K562 (cell line): ENCODE data around the gene PRPF6. TPM values are rescaled to one million over a fixed set of nuclear protein-coding genes. Genes with fewer than 3 reads are reported as not detected.

ENCODE experiments used
- ATAC-seq: fragments of 200-7000 bp; cut with Tn5 transposase; 3 replicates; pipeline ENCODE4 v1.9.1; 2020; ENCODE audit warnings: moderate library complexity
- BruUV-seq: library from RNA; stranded (reverse); fragments of 400-500 nt; replicated peaks from 2 replicates; lab custom pipeline; 2021; lab: Mats Ljungman, UMichigan
- CTCF ChIA-PET: fragments of 300-600 bp; formaldehyde crosslinking; extraction: SDS; loops from one replicate; lab custom pipeline; 2021; ENCODE audit warnings: low intra/inter-chr PET ratio; lab: Yijun Ruan, JAX
- POLR2A ChIA-PET: fragments of 300-600, 350-650 bp; sonication (Branson Sonifier 250); formaldehyde crosslinking; extraction: SDS; loops from one replicate; lab custom pipeline; 2021; ENCODE audit warnings: antibody characterized with exemption, inconsistent platforms; lab: Yijun Ruan, JAX
- DNase-seq, 4 experiments: peaks; one replicate each; pipeline versions ENCODE4 v3.0.0 to v3.0.0-alpha.2; 2011 to 2018; ENCODE audit warnings: low spot score in 3 of 4, mixed read lengths in 3 of 4; ENCODE audit errors: extremely low read depth in 1 of 4
- FAIRE-seq: peaks from 2 replicates; lab custom pipeline; 2011; peaks lifted over from hg19 to GRCh38; lab: Jason Lieb, UNC
- H2AFZ ChIP-seq: 2 replicates; pipeline ENCODE4 v1.6.0; 2011; ENCODE audit warnings: low read depth, low read length, control low read depth, inconsistent platforms
- H3K27ac ChIP-seq: fragments of 200-600 bp; 3 replicates; pipeline ENCODE4 v1.8.0; 2011; ENCODE audit warnings: low read depth, mild to moderate bottlenecking, control low read depth, inconsistent platforms, low read length, moderate library complexity, mixed read lengths; ENCODE audit errors: extremely low read depth
- H3K27me3 ChIP-seq, 2 experiments: fragments of 300-600 bp in 1 of 2; 2 replicates in 1 of 2; 3 replicates in 1 of 2; pipeline versions ENCODE4 v1.6.0 to v1.8.0; 2011; ENCODE audit warnings: inconsistent platforms in 2 of 2, low read length in 2 of 2, mild to moderate bottlenecking in 1 of 2, mixed read lengths in 1 of 2, moderate library complexity in 1 of 2; ENCODE audit not compliant: control insufficient read depth in 2 of 2, insufficient read depth in 2 of 2
- H3K36me3 ChIP-seq: fragments of 300-600 bp; 3 replicates; pipeline ENCODE4 v1.8.0; 2011; ENCODE audit warnings: mild to moderate bottlenecking, low read length, inconsistent platforms; ENCODE audit not compliant: control insufficient read depth, insufficient read depth
- H3K4me1 ChIP-seq, 2 experiments: fragments of 200-600 bp in 1 of 2; replicated peaks in 1 of 2; 2 replicates in 1 of 2; 3 replicates in 1 of 2; pipeline versions ENCODE4 v1.5.1 to v1.8.0; 2011; ENCODE audit warnings: inconsistent platforms in 2 of 2, low read length in 2 of 2, mild to moderate bottlenecking in 1 of 2, mixed read lengths in 1 of 2, moderate library complexity in 1 of 2; ENCODE audit not compliant: control insufficient read depth in 2 of 2, insufficient read depth in 2 of 2
- H3K4me2 ChIP-seq: 2 replicates; pipeline ENCODE4 v1.6.1; 2011; ENCODE audit warnings: low read length, control low read depth, inconsistent platforms, mixed read lengths; ENCODE audit not compliant: insufficient read depth
- H3K4me3 ChIP-seq: fragments of 200-600 bp; sonication (generic), shearing (Covaris generic); 2 replicates; pipeline ENCODE4 v1.5.1; 2016; ENCODE audit warnings: control low read depth, inconsistent platforms
- H3K79me2 ChIP-seq: fragments of 200-600 bp; 3 replicates; pipeline ENCODE4 v1.8.0; 2011; ENCODE audit warnings: low read length, inconsistent platforms; ENCODE audit not compliant: control insufficient read depth, insufficient read depth
- H3K9ac ChIP-seq, 2 experiments: 2 replicates each; pipeline versions ENCODE4 v1.6.0 to v1.6.1; 2011; ENCODE audit warnings: low read depth in 2 of 2, low read length in 2 of 2, control low read depth in 1 of 2, inconsistent platforms in 1 of 2, mild to moderate bottlenecking in 1 of 2, mixed read lengths in 1 of 2; ENCODE audit not compliant: insufficient read depth in 1 of 2
- H3K9me1 ChIP-seq: one replicate; pipeline ENCODE4 v1.6.0; 2011; ENCODE audit warnings: inconsistent platforms, mild to moderate bottlenecking, low read length, moderate library complexity; ENCODE audit not compliant: control insufficient read depth, insufficient read depth
- H3K9me3 ChIP-seq: replicated peaks from 2 replicates; pipeline ENCODE4 v1.5.1; 2011; ENCODE audit warnings: low read depth, low read length, inconsistent platforms; ENCODE audit not compliant: control insufficient read depth, insufficient read depth
- H4K20me1 ChIP-seq: replicated peaks from 2 replicates; pipeline ENCODE4 v1.6.1; 2011; ENCODE audit warnings: low read length, inconsistent platforms, mixed read lengths; ENCODE audit not compliant: control insufficient read depth, insufficient read depth
- EP400 ChIP-seq: fragments of 450-650 bp; IDR thresholded peaks from 2 replicates; pipeline ENCODE4 v1.6.1; 2017; ENCODE audit warnings: antibody characterized with exemption, mild to moderate bottlenecking, moderate library complexity
- HNRNPL ChIP-seq: fragments of 200-400 bp; formaldehyde crosslinking; IDR thresholded peaks from 2 replicates; pipeline ENCODE4 v1.6.1; 2017; ENCODE audit warnings: low read depth, mild to moderate bottlenecking, low read length
- HOXB6 ChIP-seq: fragments of 250-450 bp; sonication (Bioruptor Pico); IDR thresholded peaks from 2 replicates; pipeline ENCODE4 v1.5.1; 2022; ENCODE audit warnings: mild to moderate bottlenecking, borderline replicate concordance
- MCM3 ChIP-seq: fragments of 450-650 bp; IDR thresholded peaks from 2 replicates; pipeline ENCODE4 v1.6.1; 2016
- NFE2 ChIP-seq: IDR thresholded peaks from 2 replicates; pipeline ENCODE4 v1.6.1; 2014; ENCODE audit warnings: antibody characterized with exemption, low read depth
- NFIC ChIP-seq: fragments of 450-650 bp; IDR thresholded peaks from 2 replicates; pipeline ENCODE4 v1.6.1; 2017; ENCODE audit warnings: mild to moderate bottlenecking, inconsistent platforms
- SRSF7 ChIP-seq: fragments of 200-400 bp; formaldehyde crosslinking; optimal IDR thresholded peaks from 2 replicates; pipeline ENCODE3; 2017; ENCODE audit warnings: mild to moderate bottlenecking, low read depth, low read length
- TOE1 ChIP-seq, 2 experiments: fragments of 450-650 bp in 1 of 2; sonication (generic) in 1 of 2; formaldehyde crosslinking in 1 of 2; IDR thresholded peaks; 2 replicates each; pipeline versions ENCODE4 v1.7.1 to v1.8.0; 2016 to 2022; ENCODE audit warnings: borderline replicate concordance in 2 of 2, mild to moderate bottlenecking in 2 of 2, antibody characterized with exemption in 1 of 2, inconsistent platforms in 1 of 2, low read depth in 1 of 2, missing genetic modification reagents in 1 of 2, moderate library complexity in 1 of 2
- ZNF561 ChIP-seq: fragments of 450-650 bp; formaldehyde crosslinking; conservative IDR thresholded peaks from 2 replicates; pipeline ENCODE4 v1.4.0; 2020; ENCODE audit warnings: mild to moderate bottlenecking, moderate library complexity
- WGBS: fragments of 100-300 bp; shearing (Covaris generic); methylation state at CpG from one replicate; pipeline ENCODE4 v1.1.6; 2016; ENCODE audit warnings: low coverage, mixed read lengths; ENCODE audit not compliant: insufficient coverage; ENCODE audit errors: missing lambda C conversion rate; 5-methylcytosine and 5-hydroxymethylcytosine counted together
- in situ Hi-C: fragments of 300-500 bp; cut with MboI; formaldehyde crosslinking; loops from 4 replicates; pipeline ENCODE4 v1.15.0; 2018; ENCODE audit warnings: inconsistent platforms, mixed read lengths
- intact Hi-C: fragments of 100-400 bp; cut with micrococcal nuclease; formaldehyde crosslinking; loops from 2 replicates; pipeline ENCODE4 v1.14.2; 2022
- polyA plus RNA-seq, 8 experiments: library from polyadenylated mRNA; depleted of rRNA in 4 of 8; stranded (reverse) in 5 of 8; unstranded in 3 of 8; fragments of >200 nt; fragmentation: Nextera tagmentation in 2 of 8; fragmentation: Illumina TruSeq in 1 of 8; extraction: Ambion mirVana in 2 of 8; extraction: Trizol in 1 of 8; gene quantifications; 2 replicates each; pipeline versions ENCODE4 v1.2.1 to v1.2.3, GENCODE V29; 2011 to 2014; ENCODE audit warnings: inconsistent platforms in 1 of 8, missing spikeins in 1 of 8
- total RNA-seq, 7 experiments: library from RNA; depleted of rRNA in 6 of 7; stranded (reverse); fragments of >200 nt in 6 of 7; fragmentation: Illumina TruSeq in 2 of 7; extraction: Trizol in 2 of 7; gene quantifications; 2 replicates each; pipeline versions ENCODE4 v1.2.1 to v1.2.3, GENCODE V29; 2011 to 2021; ENCODE audit warnings: low replicate concordance in 1 of 7
- TF ChIP-seq, protein P1 (sequence below): fragments of 200-800 bp; sonication (Bioruptor generic); IDR thresholded peaks from 2 replicates; pipeline ENCODE4 v1.6.1; 2017; ENCODE audit warnings: missing genetic modification characterization, missing compliant biosample characterization
- TF ChIP-seq, protein P2 (sequence below): sonication (generic); formaldehyde crosslinking; IDR thresholded peaks from 2 replicates; pipeline ENCODE4 v1.4.0; 2020; ENCODE audit warnings: mild to moderate bottlenecking, missing genetic modification reagents
- TF ChIP-seq, protein P3 (sequence below): fragments of 450-650 bp; IDR thresholded peaks from 2 replicates; pipeline ENCODE4 v1.6.1; 2016; ENCODE audit warnings: antibody characterized with exemption
- TF ChIP-seq, protein P4 (sequence below): sonication (generic); formaldehyde crosslinking; IDR thresholded peaks from 2 replicates; pipeline ENCODE4 v1.9.0; 2022; ENCODE audit warnings: mild to moderate bottlenecking, missing genetic modification reagents

The PRPF6 gene
- total and polyA plus RNA-seq, 9 of the 15 experiments (the other 6 are each of a cell fraction or from before 2014, with no cell fraction given) = 4.2 to 83.2 (median 59.9) TPM

DNA sequence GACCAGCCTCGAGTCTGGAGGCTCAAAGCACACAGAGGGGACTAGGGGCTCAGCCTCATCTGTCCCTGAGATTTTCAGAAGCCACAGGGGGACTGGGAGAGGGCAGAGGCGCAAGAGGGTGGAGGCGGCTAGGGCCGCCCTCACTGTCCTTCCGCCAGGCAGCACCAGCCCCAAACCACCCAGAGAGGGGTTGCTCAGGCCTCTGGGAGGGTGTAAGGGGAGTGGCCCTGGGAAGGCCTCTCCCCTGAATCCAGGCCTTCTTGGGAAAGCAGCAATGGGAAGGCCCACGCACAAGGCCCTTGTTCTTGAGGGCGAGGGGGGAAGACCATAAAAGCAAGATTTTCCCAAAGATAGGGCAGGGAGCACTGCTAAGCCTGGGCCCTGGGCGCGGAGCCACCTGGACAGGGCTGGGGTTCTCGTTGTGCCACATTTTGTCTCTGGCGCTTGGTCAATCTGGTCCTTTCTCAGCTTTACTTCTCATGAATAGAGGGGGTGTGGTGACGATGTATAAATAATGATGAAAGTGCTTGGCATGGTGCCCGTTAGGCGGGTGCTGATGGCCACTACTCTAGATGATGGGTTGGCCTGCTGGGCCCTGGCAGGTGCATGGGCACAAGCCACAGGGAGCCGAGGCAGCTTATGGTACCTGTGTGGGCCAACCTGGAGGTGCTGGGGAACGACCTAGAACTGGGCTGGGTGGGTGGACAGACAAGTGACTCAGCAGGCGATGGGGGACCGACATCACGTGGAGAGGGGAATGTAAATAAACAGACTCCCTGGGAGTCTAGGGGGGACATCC lies 6.3 kb upstream of the PRPF6 start:
- in situ Hi-C loops = no loop called here
- 52% methylated on average over 18 of the region's 19 CpGs for WGBS
- H3K4me1 ChIP-seq = peaks cover 22 to 61% of the 10 kb centered on the region in 2 experiments
- BruUV-seq = no TSS peak
- TF ChIP-seq, protein P1, sequence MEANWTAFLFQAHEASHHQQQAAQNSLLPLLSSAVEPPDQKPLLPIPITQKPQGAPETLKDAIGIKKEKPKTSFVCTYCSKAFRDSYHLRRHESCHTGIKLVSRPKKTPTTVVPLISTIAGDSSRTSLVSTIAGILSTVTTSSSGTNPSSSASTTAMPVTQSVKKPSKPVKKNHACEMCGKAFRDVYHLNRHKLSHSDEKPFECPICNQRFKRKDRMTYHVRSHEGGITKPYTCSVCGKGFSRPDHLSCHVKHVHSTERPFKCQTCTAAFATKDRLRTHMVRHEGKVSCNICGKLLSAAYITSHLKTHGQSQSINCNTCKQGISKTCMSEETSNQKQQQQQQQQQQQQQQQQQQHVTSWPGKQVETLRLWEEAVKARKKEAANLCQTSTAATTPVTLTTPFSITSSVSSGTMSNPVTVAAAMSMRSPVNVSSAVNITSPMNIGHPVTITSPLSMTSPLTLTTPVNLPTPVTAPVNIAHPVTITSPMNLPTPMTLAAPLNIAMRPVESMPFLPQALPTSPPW (CRISPR knock-in tag) = no peak; the same call in 1 of the 2 replicates
- no peak for TF ChIP-seq HNRNPL
- TF ChIP-seq HOXB6 (CRISPR knock-in tag) = no peak
- no peak for TF ChIP-seq SRSF7
- TF ChIP-seq EP400 = no peak
- TF ChIP-seq, protein P2, sequence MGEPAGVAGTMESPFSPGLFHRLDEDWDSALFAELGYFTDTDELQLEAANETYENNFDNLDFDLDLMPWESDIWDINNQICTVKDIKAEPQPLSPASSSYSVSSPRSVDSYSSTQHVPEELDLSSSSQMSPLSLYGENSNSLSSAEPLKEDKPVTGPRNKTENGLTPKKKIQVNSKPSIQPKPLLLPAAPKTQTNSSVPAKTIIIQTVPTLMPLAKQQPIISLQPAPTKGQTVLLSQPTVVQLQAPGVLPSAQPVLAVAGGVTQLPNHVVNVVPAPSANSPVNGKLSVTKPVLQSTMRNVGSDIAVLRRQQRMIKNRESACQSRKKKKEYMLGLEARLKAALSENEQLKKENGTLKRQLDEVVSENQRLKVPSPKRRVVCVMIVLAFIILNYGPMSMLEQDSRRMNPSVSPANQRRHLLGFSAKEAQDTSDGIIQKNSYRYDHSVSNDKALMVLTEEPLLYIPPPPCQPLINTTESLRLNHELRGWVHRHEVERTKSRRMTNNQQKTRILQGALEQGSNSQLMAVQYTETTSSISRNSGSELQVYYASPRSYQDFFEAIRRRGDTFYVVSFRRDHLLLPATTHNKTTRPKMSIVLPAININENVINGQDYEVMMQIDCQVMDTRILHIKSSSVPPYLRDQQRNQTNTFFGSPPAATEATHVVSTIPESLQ = no peak
- TF ChIP-seq TOE1 (IDR thresholded peaks at IDR 0.05; ENCODE audit: borderline replicate concordance) = no peak
- no peak for TF ChIP-seq TOE1 (CRISPR knock-in tag; IDR thresholded peaks at IDR 0.05; ENCODE audit: borderline replicate concordance, low read depth)
- no peak for TF ChIP-seq MCM3
- TF ChIP-seq, protein P3, sequence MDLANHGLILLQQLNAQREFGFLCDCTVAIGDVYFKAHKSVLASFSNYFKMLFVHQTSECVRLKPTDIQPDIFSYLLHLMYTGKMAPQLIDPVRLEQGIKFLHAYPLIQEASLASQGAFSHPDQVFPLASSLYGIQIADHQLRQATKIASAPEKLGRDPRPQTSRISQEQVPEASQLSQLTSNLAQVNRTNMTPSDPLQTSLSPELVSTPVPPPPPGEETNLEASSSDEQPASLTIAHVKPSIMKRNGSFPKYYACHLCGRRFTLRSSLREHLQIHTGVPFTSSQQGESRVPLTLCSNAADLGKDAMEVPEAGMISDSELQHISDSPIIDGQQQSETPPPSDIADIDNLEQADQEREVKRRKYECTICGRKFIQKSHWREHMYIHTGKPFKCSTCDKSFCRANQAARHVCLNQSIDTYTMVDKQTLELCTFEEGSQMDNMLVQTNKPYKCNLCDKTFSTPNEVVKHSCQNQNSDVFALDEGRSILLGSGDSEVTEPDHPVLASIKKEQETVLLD = no peak
- peak; percentile 67 for TF ChIP-seq NFIC
- TF ChIP-seq, protein P4, sequence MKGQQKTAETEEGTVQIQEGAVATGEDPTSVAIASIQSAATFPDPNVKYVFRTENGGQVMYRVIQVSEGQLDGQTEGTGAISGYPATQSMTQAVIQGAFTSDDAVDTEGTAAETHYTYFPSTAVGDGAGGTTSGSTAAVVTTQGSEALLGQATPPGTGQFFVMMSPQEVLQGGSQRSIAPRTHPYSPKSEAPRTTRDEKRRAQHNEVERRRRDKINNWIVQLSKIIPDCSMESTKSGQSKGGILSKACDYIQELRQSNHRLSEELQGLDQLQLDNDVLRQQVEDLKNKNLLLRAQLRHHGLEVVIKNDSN = peak; percentile 43; the same call in 1 of the 2 replicates
- peak; percentile 23; the same call in 1 of the 2 replicates for TF ChIP-seq NFE2
- TF ChIP-seq ZNF561 (CRISPR knock-in tag) = no peak
- H3K36me3 ChIP-seq = peaks cover 11% of the 10 kb centered on the region; the same call in 1 of the 3 replicates
- intact Hi-C loops = loop anchor here (2.0 to 10.0 kb wide), 6 partner anchors 67 to 436 kb away; partner anchors contain the start of genes ABHD16B and TPD52L2
- H2AFZ ChIP-seq = no peak overlapping the region
- POLR2A ChIA-PET = interaction anchor here (0.6 to 0.8 kb wide), 4 partner anchors 17 to 450 kb away, joined by 3 read pairs; no protein-coding TSS in a partner anchor
- peaks cover 3% of the 10 kb centered on the region for H3K9me1 ChIP-seq
- FAIRE-seq (no peak), DNase-seq (no peak), ATAC-seq (no peak)
- H3K79me2 ChIP-seq = peaks cover 6% of the 10 kb centered on the region; the same call in 2 of the 3 replicates
- H3K4me3 ChIP-seq = no peak overlapping the region
- H3K27me3 ChIP-seq = no peaks in the 10 kb centered on the region
- peak overlapping the region in 1 of 2 experiments; percentile 66; a peak in 2 of 4 replicates for H3K9ac ChIP-seq
- no peak overlapping the region for H3K4me2 ChIP-seq
- H3K9me3 ChIP-seq = no peaks in the 10 kb centered on the region
- H3K27ac ChIP-seq = no peak overlapping the region
- no peaks in the 10 kb centered on the region for H4K20me1 ChIP-seq
- CTCF ChIA-PET = interaction anchor here (0.6 to 2.1 kb wide), 7 partner anchors 155 to 524 kb away, joined by 3 to 25 read pairs (median 3); partner anchors contain the start of genes ARFRP1, PTK6 and ZGPAT
